Ishikawa (cell line): ENCODE data around the gene DIP2C.

Source experiments
- CEBPB ChIP-seq: IDR thresholded peaks from 2 replicates; pipeline ENCODE4 v1.6.1; 2012
- CREB1 ChIP-seq: IDR thresholded peaks from 2 replicates; pipeline ENCODE4 v1.6.1; 2012; ENCODE audit warnings: low read depth
- EGR1 ChIP-seq: IDR thresholded peaks from 2 replicates; pipeline ENCODE4 v1.6.1; 2012
- EP300 ChIP-seq: IDR thresholded peaks from 2 replicates; pipeline ENCODE4 v1.6.1; 2012; ENCODE audit warnings: borderline replicate concordance
- FOXM1 ChIP-seq: IDR thresholded peaks from 2 replicates; pipeline ENCODE4 v1.6.1; 2012; ENCODE audit warnings: low read depth, borderline replicate concordance
- NFIC ChIP-seq: IDR thresholded peaks from 2 replicates; pipeline ENCODE4 v1.6.1; 2012
- RAD21 ChIP-seq: IDR thresholded peaks from 2 replicates; pipeline ENCODE4 v1.6.1; 2012; ENCODE audit warnings: low read depth
- REST ChIP-seq: IDR thresholded peaks from 2 replicates; pipeline ENCODE4 v1.6.1; 2012; ENCODE audit warnings: low read depth, mild to moderate bottlenecking
- TAF1 ChIP-seq: IDR thresholded peaks from 2 replicates; pipeline ENCODE4 v1.6.1; 2012; ENCODE audit warnings: low read depth, mild to moderate bottlenecking
- TCF12 ChIP-seq: IDR thresholded peaks from 2 replicates; pipeline ENCODE4 v1.6.1; 2012; ENCODE audit warnings: low read depth
- TEAD4 ChIP-seq: IDR thresholded peaks from 2 replicates; pipeline ENCODE4 v1.6.1; 2012
- USF1 ChIP-seq: IDR thresholded peaks from 2 replicates; pipeline ENCODE4 v1.6.1; 2012
- YY1 ChIP-seq: IDR thresholded peaks from 2 replicates; pipeline ENCODE4 v1.6.1; 2012; ENCODE audit warnings: low read depth
- TF ChIP-seq, protein P1 (sequence below): IDR thresholded peaks from 2 replicates; pipeline ENCODE4 v1.6.1; 2012

DNA sequence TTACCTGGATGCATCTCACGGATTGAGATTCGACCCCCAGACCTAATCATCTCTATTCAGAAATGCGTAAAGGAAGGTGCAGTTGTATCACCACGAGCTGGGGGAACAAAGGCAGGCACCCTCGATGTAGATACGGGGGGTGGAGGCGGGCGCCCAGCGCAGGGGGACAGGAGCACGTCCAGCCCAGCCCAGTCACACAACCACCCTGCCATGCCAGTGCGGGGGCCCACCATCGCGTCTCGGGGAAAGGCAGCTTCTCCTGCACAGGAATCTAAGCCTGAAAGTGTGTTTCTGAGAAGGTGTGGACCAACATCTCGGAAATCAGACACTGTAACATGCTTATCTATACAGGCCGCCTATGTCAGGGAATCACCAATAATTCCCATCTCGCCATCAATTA, 131.1 kb downstream of the DIP2C start:
- TF ChIP-seq CEBPB: no peak
- no peak for TF ChIP-seq RAD21
- no peak for TF ChIP-seq FOXM1
- TF ChIP-seq TEAD4: no peak
- TF ChIP-seq EP300: no peak
- TF ChIP-seq, protein P1, sequence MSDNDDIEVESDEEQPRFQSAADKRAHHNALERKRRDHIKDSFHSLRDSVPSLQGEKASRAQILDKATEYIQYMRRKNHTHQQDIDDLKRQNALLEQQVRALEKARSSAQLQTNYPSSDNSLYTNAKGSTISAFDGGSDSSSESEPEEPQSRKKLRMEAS: no peak
- TF ChIP-seq REST: no peak
- TF ChIP-seq USF1: no peak
- no peak for TF ChIP-seq EGR1
- no peak for TF ChIP-seq TCF12
- TF ChIP-seq CREB1: no peak
- no peak for TF ChIP-seq TAF1
- TF ChIP-seq YY1: no peak
- TF ChIP-seq NFIC: no peak
